ENCODE data around the gene PRKN.

Gene PRKN

GRCh38 chr6:161679980-161680538 is 1047.5 kb downstream of the PRKN start:
- TF ChIP-seq, protein P1, sequence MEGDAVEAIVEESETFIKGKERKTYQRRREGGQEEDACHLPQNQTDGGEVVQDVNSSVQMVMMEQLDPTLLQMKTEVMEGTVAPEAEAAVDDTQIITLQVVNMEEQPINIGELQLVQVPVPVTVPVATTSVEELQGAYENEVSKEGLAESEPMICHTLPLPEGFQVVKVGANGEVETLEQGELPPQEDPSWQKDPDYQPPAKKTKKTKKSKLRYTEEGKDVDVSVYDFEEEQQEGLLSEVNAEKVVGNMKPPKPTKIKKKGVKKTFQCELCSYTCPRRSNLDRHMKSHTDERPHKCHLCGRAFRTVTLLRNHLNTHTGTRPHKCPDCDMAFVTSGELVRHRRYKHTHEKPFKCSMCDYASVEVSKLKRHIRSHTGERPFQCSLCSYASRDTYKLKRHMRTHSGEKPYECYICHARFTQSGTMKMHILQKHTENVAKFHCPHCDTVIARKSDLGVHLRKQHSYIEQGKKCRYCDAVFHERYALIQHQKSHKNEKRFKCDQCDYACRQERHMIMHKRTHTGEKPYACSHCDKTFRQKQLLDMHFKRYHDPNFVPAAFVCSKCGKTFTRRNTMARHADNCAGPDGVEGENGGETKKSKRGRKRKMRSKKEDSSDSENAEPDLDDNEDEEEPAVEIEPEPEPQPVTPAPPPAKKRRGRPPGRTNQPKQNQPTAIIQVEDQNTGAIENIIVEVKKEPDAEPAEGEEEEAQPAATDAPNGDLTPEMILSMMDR (IDR thresholded peaks at IDR 0.05; ENCODE audit: low read depth, low read length), result no peak
- H3K4me3 ChIP-seq (ENCODE audit: low read depth, low read length), result no peak overlapping the region
- H3K36me3 ChIP-seq, result no peaks in the 10 kb centered on the region
- no peaks in the 10 kb centered on the region for H3K9me3 ChIP-seq (ENCODE audit: severe bottlenecking)
- DNase-seq, result no peak
- H3K27ac ChIP-seq, result no peak overlapping the region
- no peaks in the 10 kb centered on the region for H3K27me3 ChIP-seq (ENCODE audit: insufficient read depth, low read depth, severe bottlenecking)

DNA sequence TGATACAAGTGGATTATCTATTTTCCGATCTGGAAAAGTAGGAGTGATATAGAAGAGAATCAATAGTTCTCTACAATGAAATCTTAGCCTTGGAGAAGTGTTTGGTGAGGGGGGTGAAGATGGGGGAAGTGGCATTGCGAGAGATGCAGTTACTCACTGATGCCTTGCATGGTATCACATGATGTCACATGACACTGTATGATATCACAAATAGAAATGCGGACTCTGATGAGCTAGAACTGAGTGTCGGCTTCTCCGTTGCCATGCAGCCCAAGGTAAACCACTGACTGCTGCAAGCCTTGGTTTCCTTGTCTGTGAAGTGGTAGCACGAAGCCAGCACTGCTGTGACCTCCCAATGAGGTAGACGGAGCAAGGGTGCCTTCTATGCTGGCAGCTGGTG is 1050.4 kb downstream of the PRKN start:
- TF ChIP-seq, protein P1 (IDR thresholded peaks at IDR 0.05; ENCODE audit: low read depth, low read length), result no peak
- no peak overlapping the region for H3K4me3 ChIP-seq (ENCODE audit: low read depth, low read length)
- H3K27ac ChIP-seq, result no peak overlapping the region
- no peaks in the 10 kb centered on the region for H3K36me3 ChIP-seq
- H3K9me3 ChIP-seq (ENCODE audit: severe bottlenecking), result no peaks in the 10 kb centered on the region
- no peak for DNase-seq
- no peaks in the 10 kb centered on the region for H3K27me3 ChIP-seq (ENCODE audit: insufficient read depth, low read depth, severe bottlenecking)

- no peak overlapping the region for H3K27ac ChIP-seq
- H3K4me3 ChIP-seq (ENCODE audit: low read depth, low read length), result no peak overlapping the region
- TF ChIP-seq, protein P1 (IDR thresholded peaks at IDR 0.05; ENCODE audit: low read depth, low read length), result no peak
- no peaks in the 10 kb centered on the region for H3K9me3 ChIP-seq (ENCODE audit: severe bottlenecking)
- no peaks in the 10 kb centered on the region for H3K36me3 ChIP-seq
- H3K27me3 ChIP-seq (ENCODE audit: insufficient read depth, low read depth, severe bottlenecking), result no peaks in the 10 kb centered on the region
- DNase-seq, result no peak
These were observed 1051.0 kb downstream of the PRKN start for GRCh38 chr6:161676586-161676985.

DNA sequence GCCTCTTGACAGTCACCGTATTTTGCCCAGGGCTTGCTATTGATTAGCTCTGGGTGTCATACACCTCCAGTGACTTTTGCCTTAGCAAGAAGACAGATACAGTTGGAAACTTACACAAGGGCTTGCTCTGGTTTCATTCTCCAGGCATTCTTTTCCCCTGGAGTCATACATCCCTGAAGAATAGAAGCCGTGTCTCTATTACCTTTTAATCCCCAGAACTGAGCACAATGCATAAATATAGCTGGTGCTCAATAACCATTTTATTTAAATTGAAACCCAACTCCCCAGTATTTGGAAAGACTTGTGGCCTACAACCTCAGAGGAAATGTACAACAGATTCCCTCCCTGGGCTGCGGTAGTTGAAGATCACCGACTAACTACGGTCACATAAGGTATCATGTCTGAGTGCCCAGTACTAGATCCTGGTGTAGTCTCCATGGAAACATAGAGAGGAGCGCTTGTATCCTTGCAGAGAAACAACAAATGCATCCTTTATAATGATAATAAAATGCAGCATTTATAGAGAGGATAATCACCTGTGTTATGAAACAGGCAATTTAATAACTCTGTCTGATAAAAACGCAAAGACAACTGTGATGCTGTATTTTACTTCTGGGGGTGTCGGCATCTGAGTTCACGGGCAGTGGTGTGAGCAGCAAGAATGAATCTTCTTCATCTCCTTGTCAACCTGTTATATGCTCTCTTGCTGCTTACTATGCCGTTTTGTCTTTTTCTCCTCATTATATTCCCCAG is 1052.5 kb downstream of the PRKN start:
- H3K4me3 ChIP-seq (ENCODE audit: low read depth, low read length), result no peak overlapping the region
- H3K27me3 ChIP-seq (ENCODE audit: insufficient read depth, low read depth, severe bottlenecking), result no peaks in the 10 kb centered on the region
- TF ChIP-seq, protein P1 (IDR thresholded peaks at IDR 0.05; ENCODE audit: low read depth, low read length), result no peak

DNA sequence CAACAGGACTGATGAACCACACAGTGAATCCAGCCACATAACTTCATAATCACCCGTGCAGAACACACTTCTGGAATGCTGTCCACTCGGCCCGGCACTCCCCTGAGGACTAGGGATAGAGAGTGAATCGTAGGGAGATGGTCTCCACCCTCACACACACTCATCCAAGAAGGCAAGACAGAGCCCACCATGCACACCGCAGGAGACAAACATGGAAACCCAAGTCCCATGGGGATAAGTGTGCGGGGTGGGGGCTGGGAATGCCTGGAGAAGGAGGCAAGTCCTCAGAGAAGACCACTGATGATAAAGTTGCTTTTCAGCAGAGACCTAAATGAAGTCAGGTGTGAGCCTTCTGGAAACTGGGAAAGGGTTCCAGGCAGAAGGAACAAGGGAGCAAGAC is 1054.5 kb downstream of the PRKN start:
- TF ChIP-seq, protein P1 (IDR thresholded peaks at IDR 0.05; ENCODE audit: low read depth, low read length), result no peak
- no peaks in the 10 kb centered on the region for H3K27me3 ChIP-seq (ENCODE audit: insufficient read depth, low read depth, severe bottlenecking)

More for the DNA sequence above, 1052.5 kb downstream of the PRKN start:
- no peak overlapping the region for H3K27ac ChIP-seq
- DNase-seq, result no peak
- H3K36me3 ChIP-seq, result no peaks in the 10 kb centered on the region
- no peaks in the 10 kb centered on the region for H3K9me3 ChIP-seq (ENCODE audit: severe bottlenecking)

More for the DNA sequence above, 1054.5 kb downstream of the PRKN start:
- no peaks in the 10 kb centered on the region for H3K36me3 ChIP-seq
- DNase-seq, result no peak
- no peaks in the 10 kb centered on the region for H3K9me3 ChIP-seq (ENCODE audit: severe bottlenecking)
- no peak overlapping the region for H3K27ac ChIP-seq
- no peak overlapping the region for H3K4me3 ChIP-seq (ENCODE audit: low read depth, low read length)
